Suprapubic skin (tissue), 4 donors: Measurements from ENCODE around the gene HINT2. TPM values are rescaled to one million over a fixed set of nuclear protein-coding genes. Genes with fewer than 3 reads are reported as not detected.
A peak's percentile ranks its signal among the peaks of the same experiment; 100 is the strongest.

Experiments
- DNase-seq, 2 donors: peaks; one replicate each; pipeline ENCODE4 v3.0.0-alpha.2; 2019; ENCODE audit warnings: low spot score in 2 of 2
- H3K27ac ChIP-seq: fragments of 200-600 bp; sonication (generic); one replicate; pipeline ENCODE4 v1.5.1; 2019
- H3K27me3 ChIP-seq: fragments of 200-600 bp; sonication (generic); one replicate; pipeline ENCODE4 v1.5.1; 2019
- H3K36me3 ChIP-seq: fragments of 200-600 bp; sonication (generic); one replicate; pipeline ENCODE4 v1.5.1; 2019
- H3K4me1 ChIP-seq: fragments of 200-600 bp; sonication (generic); one replicate; pipeline ENCODE4 v1.5.1; 2019
- H3K4me3 ChIP-seq: fragments of 200-600 bp; sonication (generic); one replicate; pipeline ENCODE4 v1.5.1; 2019; ENCODE audit warnings: mild to moderate bottlenecking
- H3K9me3 ChIP-seq: fragments of 200-600 bp; sonication (generic); one replicate; pipeline ENCODE4 v1.5.1; 2019
- CTCF ChIP-seq, 2 donors: fragments of 200-600 bp in 1 of 2; fragments of 450-650 bp in 1 of 2; sonication (generic) in 1 of 2; IDR thresholded peaks; one replicate each; pipeline ENCODE4 v1.5.1; 2016 to 2019; ENCODE audit warnings: antibody characterized with exemption in 2 of 2, mild to moderate bottlenecking in 1 of 2, moderate library complexity in 1 of 2
- EP300 ChIP-seq: sonication (generic); formaldehyde crosslinking; IDR thresholded peaks from one replicate; pipeline ENCODE4 v1.6.1; 2017; ENCODE audit warnings: antibody characterized with exemption
- POLR2A ChIP-seq, 2 donors: fragments of 450-650 bp; IDR thresholded peaks; one replicate each; pipeline ENCODE4 v1.6.1; 2017; ENCODE audit warnings: antibody characterized with exemption in 2 of 2, mild to moderate bottlenecking in 2 of 2, moderate library complexity in 2 of 2
- POLR2AphosphoS5 ChIP-seq, 3 donors: sonication (generic); formaldehyde crosslinking; IDR thresholded peaks; one replicate each; pipeline ENCODE4 v1.6.1; 2017; ENCODE audit warnings: antibody characterized with exemption in 3 of 3
- WGBS: methylation state at CpG from one replicate; pipeline ENCODE4 v1.1.5; 2018; 5-methylcytosine and 5-hydroxymethylcytosine counted together
- total RNA-seq, 4 donors: library from RNA; depleted of rRNA; stranded (reverse); fragments of >200 nt; gene quantifications; one replicate each; pipeline ENCODE4 v1.1.0, GENCODE V29; 2016

Gene HINT2
- total RNA-seq, 4 donors from 2014 or later = 9.5 to 34.9 (median 25.3) TPM

GRCh38 chr9:35844628-35845270 is 29.9 kb upstream of the HINT2 start:
- H3K4me3 ChIP-seq = no peak overlapping the region
- no peak for TF ChIP-seq CTCF (IDR thresholded peaks at IDR 0.05)
- no peak for TF ChIP-seq POLR2A (IDR thresholded peaks at IDR 0.05)
- no peak for TF ChIP-seq POLR2AphosphoS5 (IDR thresholded peaks at IDR 0.05)
- no peak for TF ChIP-seq EP300
- H3K36me3 ChIP-seq = no peaks in the 10 kb centered on the region
- no peak for DNase-seq
- no peaks in the 10 kb centered on the region for H3K27me3 ChIP-seq
- no peaks in the 10 kb centered on the region for H3K9me3 ChIP-seq
- H3K27ac ChIP-seq = peak overlapping the region; percentile 66
- peaks cover 53% of the 10 kb centered on the region for H3K4me1 ChIP-seq
- WGBS = 27% methylated on average over 7 of the region's 7 CpGs

GRCh38 chr9:35842795-35843194 is 28.0 kb upstream of the HINT2 start:
- H3K9me3 ChIP-seq = no peaks in the 10 kb centered on the region
- no peak for DNase-seq
- TF ChIP-seq POLR2A (IDR thresholded peaks at IDR 0.05) (no peak), EP300 (no peak), CTCF (IDR thresholded peaks at IDR 0.05) (no peak), POLR2AphosphoS5 (IDR thresholded peaks at IDR 0.05) (no peak)
- no peaks in the 10 kb centered on the region for H3K36me3 ChIP-seq
- H3K4me3 ChIP-seq = no peak overlapping the region
- WGBS = 84% methylated on average over 3 of the region's 3 CpGs
- H3K4me1 ChIP-seq = peaks cover 50% of the 10 kb centered on the region
- no peaks in the 10 kb centered on the region for H3K27me3 ChIP-seq
- no peak overlapping the region for H3K27ac ChIP-seq

- Histone ChIP-seq H3K36me3 (no peaks in the 10 kb centered on the region), H3K27me3 (no peaks in the 10 kb centered on the region), H3K27ac (no peak overlapping the region), H3K4me1 (peaks cover 49% of the 10 kb centered on the region), H3K4me3 (no peak overlapping the region), H3K9me3 (no peaks in the 10 kb centered on the region)
- TF ChIP-seq POLR2AphosphoS5 (IDR thresholded peaks at IDR 0.05) (peak in 1 of 3 donors; percentile 34), CTCF (IDR thresholded peaks at IDR 0.05) (no peak)
- 89% methylated on average over 16 of the region's 17 CpGs for WGBS
- DNase-seq = no peak
Measured at GRCh38 chr9:35842020-35842745, 27.3 kb upstream of the HINT2 start.

GRCh38 chr9:35841645-35841900 is 26.7 kb upstream of the HINT2 start:
- Histone ChIP-seq H3K9me3 (no peaks in the 10 kb centered on the region), H3K4me3 (no peak overlapping the region), H3K4me1 (peaks cover 46% of the 10 kb centered on the region), H3K27ac (no peak overlapping the region), H3K36me3 (no peaks in the 10 kb centered on the region), H3K27me3 (no peaks in the 10 kb centered on the region)
- TF ChIP-seq CTCF (IDR thresholded peaks at IDR 0.05) (no peak), EP300 (no peak), POLR2A (IDR thresholded peaks at IDR 0.05) (no peak), POLR2AphosphoS5 (IDR thresholded peaks at IDR 0.05) (no peak)
- DNase-seq = no peak
- 88% methylated on average over 4 of the region's 5 CpGs for WGBS

GRCh38 chr9:35840881-35841644 is 26.2 kb upstream of the HINT2 start:
- peaks cover 41% of the 10 kb centered on the region for H3K4me1 ChIP-seq
- H3K27me3 ChIP-seq = no peaks in the 10 kb centered on the region
- TF ChIP-seq CTCF (IDR thresholded peaks at IDR 0.05) (no peak), POLR2AphosphoS5 (IDR thresholded peaks at IDR 0.05) (no peak), EP300 (no peak), POLR2A (IDR thresholded peaks at IDR 0.05) (no peak)
- H3K4me3 ChIP-seq = no peak overlapping the region
- H3K9me3 ChIP-seq = no peaks in the 10 kb centered on the region
- 89% methylated on average over 12 of the region's 15 CpGs for WGBS
- DNase-seq = peak in 1 of 2 donors; percentile 35
- no peaks in the 10 kb centered on the region for H3K36me3 ChIP-seq
- H3K27ac ChIP-seq = no peak overlapping the region
